DND-41 (cell line): ENCODE results near the gene SIPA1L2.

ENCODE experiments used
- CTCF ChIP-seq: IDR thresholded peaks from 2 replicates; pipeline ENCODE4 v1.5.1; 2012; ENCODE audit warnings: borderline replicate concordance, low read length, moderate library complexity, mild to moderate bottlenecking; ENCODE audit not compliant: poor library complexity, severe bottlenecking; ENCODE audit errors: extremely low read depth
- EZH2 ChIP-seq: IDR thresholded peaks from 3 replicates; pipeline ENCODE4 v1.6.1; 2012; ENCODE audit warnings: borderline replicate concordance, low read depth, mild to moderate bottlenecking, moderate library complexity, low read length, inconsistent platforms; ENCODE audit not compliant: severe bottlenecking

GRCh38 chr1:232608427-232608826 is 21.5 kb downstream of the SIPA1L2 start:
- no peak for TF ChIP-seq CTCF
- no peak for TF ChIP-seq EZH2
